Thyroid gland (tissue), 4 donors: ENCODE data around the gene PLEKHS1.

Source experiments
- CTCF ChIP-seq, 6 experiments: fragments of 200-600 bp in 3 of 6; fragments of 450-650 bp in 3 of 6; sonication (generic) in 3 of 6; IDR thresholded peaks; one replicate each; pipeline ENCODE4 v1.5.1; 2016 to 2019; ENCODE audit warnings: antibody characterized with exemption in 6 of 6, mild to moderate bottlenecking in 2 of 6, inconsistent platforms in 1 of 6, moderate library complexity in 1 of 6
- POLR2A ChIP-seq, 2 donors: fragments of 450-650 bp; IDR thresholded peaks; one replicate each; pipeline ENCODE4 v1.6.1; 2017; ENCODE audit warnings: antibody characterized with exemption in 2 of 2, mild to moderate bottlenecking in 2 of 2, moderate library complexity in 1 of 2

GRCh38 chr10:113716109-113716910 is 35.2 kb upstream of the PLEKHS1 start:
- no peak for TF ChIP-seq CTCF (IDR thresholded peaks at IDR 0.05)
- TF ChIP-seq POLR2A (IDR thresholded peaks at IDR 0.05): no peak
